ENCODE measurements around the gene ATXN7L2. TPM values are rescaled to one million over a fixed set of nuclear protein-coding genes. Genes with fewer than 3 reads are reported as not detected.

The ATXN7L2 gene
- total RNA-seq, 1 experiment from 2014 or later, result 7.3 TPM

GRCh38 chr1:109509176-109510134 lies 25.8 kb downstream of the ATXN7L2 start, which contains the start of gene AMIGO1:
Gene AMIGO1, minus strand, starts transcription at chr1:109509727. Its CDS starts 815 bp downstream, at chr1:109508912.
- intact Hi-C loops (cut with micrococcal nuclease), result no loop called here
- Mint-ChIP-seq H3K27ac (ENCODE audit: low read depth, unreplicated experiment) (no peak within 1 kb of the TSS), H3K27me3 (ENCODE audit: insufficient read depth, unreplicated experiment) (peaks cover 42% of the 10 kb centered on the region), H3K36me3 (ENCODE audit: insufficient read depth, unreplicated experiment) (no peaks in the 10 kb centered on the region), H3K4me1 (ENCODE audit: insufficient read depth, unreplicated experiment) (peaks cover 11% of the 10 kb centered on the region), H3K4me3 (ENCODE audit: unreplicated experiment) (peak within 1 kb of the TSS; percentile 76), H3K9me3 (ENCODE audit: unreplicated experiment) (no peaks in the 10 kb centered on the region)
- peak; percentile 49 for DNase-seq (ENCODE audit: unreplicated experiment)
- BruUV-seq (replicated peaks), result no TSS peak
- ChIA-PET CTCF (interaction anchor here (0.6 to 40.0 kb wide), 5 partner anchors 12 to 1415 kb away, joined by 3 to 1071 read pairs (median 6); partner anchors contain the start of genes CYB561D1 and GPR61), POLR2A (interaction anchor here (0.9 to 1.6 kb wide), 2 partner anchors 11 to 22 kb away, joined by 3 to 4 read pairs; no protein-coding TSS in a partner anchor)
- TF ChIP-seq CTCF (IDR thresholded peaks at IDR 0.05; ENCODE audit: unreplicated experiment), result no peak

- no TSS peak for BruUV-seq (replicated peaks)
- ChIA-PET POLR2A (interaction anchor here (0.6 to 1.2 kb wide), 2 partner anchors 10 to 25 kb away, joined by 3 read pairs; no protein-coding TSS in a partner anchor), CTCF (interaction anchor here (1.0 to 40.0 kb wide), 5 partner anchors 8 to 24 kb away, joined by 5 to 1071 read pairs (median 5); partner anchors contain the start of genes CYB561D1 and GPR61)
- TF ChIP-seq CTCF (IDR thresholded peaks at IDR 0.05; ENCODE audit: unreplicated experiment), result no peak
- H3K4me3 Mint-ChIP-seq (ENCODE audit: unreplicated experiment), result no peak overlapping the region
- H3K36me3 Mint-ChIP-seq (ENCODE audit: insufficient read depth, unreplicated experiment), result no peaks in the 10 kb centered on the region
- no peak overlapping the region for H3K27ac Mint-ChIP-seq (ENCODE audit: low read depth, unreplicated experiment)
- H3K27me3 Mint-ChIP-seq (ENCODE audit: insufficient read depth, unreplicated experiment), result peaks cover 33% of the 10 kb centered on the region
- no peaks in the 10 kb centered on the region for H3K9me3 Mint-ChIP-seq (ENCODE audit: unreplicated experiment)
- H3K4me1 Mint-ChIP-seq (ENCODE audit: insufficient read depth, unreplicated experiment), result peaks cover 11% of the 10 kb centered on the region
- intact Hi-C loops (cut with micrococcal nuclease), result no loop called here
- no peak for DNase-seq (ENCODE audit: unreplicated experiment)
These were observed 29.5 kb downstream of the ATXN7L2 start for GRCh38 chr1:109513110-109513710.

GRCh38 chr1:109514846-109515245 lies 31.1 kb downstream of the ATXN7L2 start:
- Mint-ChIP-seq H3K9me3 (ENCODE audit: unreplicated experiment) (no peaks in the 10 kb centered on the region), H3K27me3 (ENCODE audit: insufficient read depth, unreplicated experiment) (peaks cover 26% of the 10 kb centered on the region), H3K4me3 (ENCODE audit: unreplicated experiment) (no peak overlapping the region), H3K36me3 (ENCODE audit: insufficient read depth, unreplicated experiment) (no peaks in the 10 kb centered on the region), H3K4me1 (ENCODE audit: insufficient read depth, unreplicated experiment) (peaks cover 6% of the 10 kb centered on the region), H3K27ac (ENCODE audit: low read depth, unreplicated experiment) (no peak overlapping the region)
- BruUV-seq (replicated peaks), result no TSS peak
- DNase-seq (ENCODE audit: unreplicated experiment), result no peak
- CTCF ChIA-PET, result interaction anchor here (1.4 to 40.0 kb wide), 4 partner anchors 19 to 24 kb away, joined by 3 to 1071 read pairs (median 26); partner anchors contain the start of genes CYB561D1 and GPR61
- no peak for TF ChIP-seq CTCF (IDR thresholded peaks at IDR 0.05; ENCODE audit: unreplicated experiment)
- POLR2A ChIA-PET, result interaction anchor here (0.6 kb wide), 1 partner anchor 220 kb away, joined by 3 read pairs; no protein-coding TSS in a partner anchor
- intact Hi-C loops (cut with micrococcal nuclease), result no loop called here

Measured in MCF 10A (cell line).